ENCODE data around the gene ATP7B.
"Not testable (repeated sequence)": the region's sequence is repeated elsewhere in the genome, so short reads cannot be mapped to it uniquely, and the experiment has no call there.

ATP7B gene

DNA sequence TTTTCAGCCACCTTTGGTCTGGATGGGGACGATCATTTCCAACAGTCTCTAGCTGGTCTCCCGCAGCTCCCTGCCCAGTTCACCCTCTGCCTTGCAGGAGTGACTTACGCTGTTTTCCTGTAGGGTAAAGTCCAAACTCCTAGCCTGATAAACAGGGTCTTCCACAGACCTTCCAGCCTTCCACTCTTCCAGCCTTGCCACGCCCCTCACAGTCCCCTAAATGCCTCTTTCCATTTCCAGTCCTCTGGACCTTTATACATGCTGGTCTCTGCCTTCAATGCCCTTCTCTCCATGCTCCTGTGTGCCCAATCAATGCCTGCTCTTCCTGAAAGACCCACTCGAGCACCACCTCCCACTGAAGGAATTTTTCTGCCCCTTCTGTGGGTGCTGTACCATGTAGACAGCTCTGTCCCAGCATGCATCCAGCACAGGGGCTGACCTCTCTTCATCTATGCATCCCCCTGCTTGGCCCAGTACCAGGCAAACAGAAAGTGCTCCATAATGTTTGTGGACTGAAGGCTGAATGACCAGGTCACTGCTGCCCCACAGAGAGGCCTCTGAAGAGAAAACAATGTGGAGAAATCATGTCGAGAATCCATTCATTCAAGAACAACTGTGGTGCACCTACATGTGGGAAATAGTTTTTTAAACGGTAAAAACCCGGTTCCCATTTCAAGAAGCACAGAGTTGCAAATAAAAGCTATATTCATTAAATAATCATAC lies 4.6 kb downstream of the ATP7B start:
- no peak for DNase-seq (ENCODE audit: low spot score)

DNA sequence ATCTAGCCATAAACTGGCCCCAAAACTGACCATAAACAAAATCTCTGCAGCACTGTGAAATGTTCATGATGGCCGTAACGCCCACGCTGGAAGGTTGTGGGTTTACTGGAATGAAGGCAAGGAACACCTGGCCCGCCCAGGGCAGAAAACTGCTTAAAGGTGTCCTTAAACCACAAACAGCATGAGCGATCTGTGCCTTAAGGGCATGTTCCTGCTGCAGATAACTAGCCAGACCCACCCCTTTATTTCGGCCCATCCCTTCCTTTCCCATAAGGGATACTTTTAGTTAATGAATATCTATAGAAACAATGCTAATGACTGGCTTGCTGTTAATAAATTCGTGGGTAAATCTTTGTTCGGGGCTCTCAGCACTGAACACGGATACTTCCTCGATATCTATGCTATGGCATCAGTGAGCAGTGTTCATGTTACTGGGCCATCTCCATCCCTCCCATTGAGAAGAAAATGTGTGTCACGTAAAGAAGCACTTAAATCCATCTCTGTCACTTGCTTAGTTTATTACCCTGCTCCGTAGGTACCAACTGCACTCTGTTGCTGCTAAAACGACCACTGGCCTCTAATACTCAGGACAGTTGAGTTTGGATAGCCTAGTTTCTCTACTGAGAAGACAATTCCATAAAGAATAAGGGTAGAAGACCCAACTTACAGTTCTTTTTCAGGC lies 5.3 kb downstream of the ATP7B start:
- DNase-seq (ENCODE audit: low spot score) = no peak

DNA sequence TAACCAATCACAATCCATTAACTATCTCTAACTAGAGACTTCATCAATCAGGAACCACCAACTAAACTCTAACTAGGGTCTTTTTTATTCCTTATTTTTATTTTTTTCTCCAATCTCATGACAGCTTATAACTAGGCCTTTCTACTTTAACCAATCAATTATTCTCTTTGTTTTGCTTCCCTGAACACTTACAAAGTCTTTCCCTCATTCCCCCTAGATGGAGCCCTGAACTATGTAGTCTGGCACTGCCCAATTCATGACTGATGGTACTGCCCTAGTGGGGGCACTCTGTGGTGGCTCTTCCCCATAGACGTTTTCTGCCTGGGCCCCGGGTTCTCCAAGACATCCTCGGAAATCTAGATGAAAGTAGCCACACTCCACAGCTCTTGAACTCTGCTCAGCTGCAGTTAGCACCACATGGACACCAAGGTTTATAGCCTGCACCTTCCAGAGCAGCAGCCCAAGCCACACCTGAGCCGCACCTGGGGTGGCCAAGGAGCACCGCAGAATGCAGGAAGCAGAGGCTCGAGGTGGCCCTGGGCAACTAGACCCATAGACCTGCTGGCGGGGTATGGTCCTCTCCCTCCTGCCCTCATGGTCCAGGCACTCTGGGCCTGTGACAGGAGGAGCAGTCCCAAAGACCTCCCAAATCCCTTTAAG lies 6.6 kb downstream of the ATP7B start:
- DNase-seq (ENCODE audit: low spot score) = no peak

DNA sequence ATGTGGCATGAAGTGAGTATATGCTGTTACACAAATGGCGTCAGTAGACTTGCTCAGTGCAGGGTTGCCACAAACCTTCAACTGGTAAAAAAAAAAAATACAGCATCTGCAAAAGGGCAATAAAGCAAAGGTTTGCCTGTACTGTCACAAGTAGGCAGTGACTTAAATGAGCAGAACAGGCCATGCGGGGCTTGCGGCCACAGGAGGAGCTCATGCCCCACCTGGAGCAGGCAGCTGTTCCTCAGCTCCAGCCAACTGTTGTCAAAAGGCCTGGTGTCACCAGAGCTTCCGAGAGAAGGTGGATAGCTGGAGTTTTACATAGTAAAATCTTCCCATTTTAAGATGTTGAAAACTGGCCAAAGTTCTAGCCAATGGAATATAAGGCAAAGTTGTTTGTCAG lies 7.7 kb downstream of the ATP7B start:
- DNase-seq (ENCODE audit: low spot score) = no peak

DNA sequence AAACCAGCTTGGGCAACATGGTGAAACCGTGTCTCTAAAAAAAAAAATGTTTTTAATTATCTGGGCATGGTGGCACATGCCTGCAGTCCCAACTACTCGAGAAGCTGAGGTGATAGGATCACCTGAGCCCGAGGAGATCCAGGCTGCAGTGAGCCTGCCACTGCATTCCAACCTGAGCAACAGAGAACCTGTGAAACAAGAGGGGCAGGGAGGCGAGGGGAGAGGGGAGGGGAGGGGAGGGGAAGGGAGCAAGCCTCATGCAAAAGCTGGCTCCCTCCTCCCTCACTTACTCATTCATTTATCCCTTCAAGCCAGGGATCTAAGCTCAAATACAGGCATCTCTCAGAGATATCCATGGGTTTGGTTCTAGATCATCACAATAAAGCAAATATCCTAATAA lies 8.9 kb downstream of the ATP7B start:
- no peak for DNase-seq (ENCODE audit: low spot score)

DNA sequence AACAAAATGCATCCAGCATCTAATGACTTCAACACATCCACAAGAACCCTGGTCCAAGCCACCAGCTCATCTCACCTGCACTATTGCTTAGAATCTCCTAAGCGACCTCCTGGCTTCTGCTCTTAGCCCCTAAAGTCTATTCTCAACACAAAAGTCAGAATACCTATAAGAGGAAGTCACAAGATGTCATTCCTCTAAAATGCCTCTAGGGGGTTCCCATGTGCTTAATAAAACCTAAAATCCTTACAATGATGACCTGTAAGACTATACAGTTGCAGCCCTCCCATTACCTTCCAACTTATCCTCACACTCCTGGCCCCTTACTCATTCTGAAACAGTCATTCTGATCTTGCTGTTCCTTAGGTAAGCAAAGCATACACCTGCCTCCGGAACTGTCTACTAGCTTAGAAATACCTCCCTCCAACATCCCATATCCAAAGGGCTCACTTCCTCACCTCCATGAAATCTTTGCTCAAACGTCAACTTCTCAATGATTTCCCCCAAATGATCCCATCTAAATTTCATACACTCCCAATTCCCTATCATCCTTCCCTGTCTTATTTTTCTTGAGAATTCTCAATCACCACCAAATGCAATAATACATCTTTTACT lies 10.0 kb downstream of the ATP7B start:
- DNase-seq (ENCODE audit: low spot score) = peak; percentile 52

DNA sequence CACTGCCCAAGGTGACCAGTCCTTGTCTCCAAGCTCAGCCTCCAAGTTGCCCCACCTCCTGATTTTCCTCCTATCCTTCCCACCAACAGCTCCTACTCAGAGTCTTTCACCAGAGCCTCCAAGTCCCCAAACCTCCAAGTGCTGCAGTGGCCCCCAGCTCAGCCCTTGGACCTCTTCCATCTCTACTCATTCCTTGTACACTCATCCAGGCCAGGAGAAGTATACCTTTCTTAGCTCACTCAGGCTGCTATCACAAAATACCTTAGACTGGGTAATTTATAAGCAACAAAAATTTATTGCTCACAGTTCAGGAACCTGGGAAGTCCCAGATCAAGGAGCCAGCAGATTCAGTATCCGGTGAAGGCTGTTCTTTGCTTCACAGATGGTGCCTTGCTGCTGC lies 11.3 kb downstream of the ATP7B start:
- DNase-seq (ENCODE audit: low spot score) = no peak

DNA sequence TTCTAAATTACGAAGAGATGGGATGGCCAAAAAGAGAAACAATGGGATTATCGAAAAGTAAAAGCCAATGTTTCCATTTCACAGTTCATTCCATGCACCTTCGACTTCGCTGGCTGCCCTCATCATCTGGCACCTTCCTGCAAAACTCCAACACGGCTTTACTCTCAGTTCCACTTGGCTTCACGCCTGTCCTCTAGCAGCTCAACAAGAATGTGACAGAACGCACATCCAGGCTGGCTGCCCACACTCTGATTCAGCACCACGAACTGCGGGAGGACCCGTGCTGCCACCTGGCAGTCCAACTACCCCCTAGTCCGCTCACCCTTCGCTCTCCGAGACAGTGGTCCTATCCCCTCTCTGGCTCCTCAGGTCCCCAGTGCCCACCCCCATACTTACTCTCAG lies 11.7 kb downstream of the ATP7B start:
- no peak for DNase-seq (ENCODE audit: low spot score)

DNA sequence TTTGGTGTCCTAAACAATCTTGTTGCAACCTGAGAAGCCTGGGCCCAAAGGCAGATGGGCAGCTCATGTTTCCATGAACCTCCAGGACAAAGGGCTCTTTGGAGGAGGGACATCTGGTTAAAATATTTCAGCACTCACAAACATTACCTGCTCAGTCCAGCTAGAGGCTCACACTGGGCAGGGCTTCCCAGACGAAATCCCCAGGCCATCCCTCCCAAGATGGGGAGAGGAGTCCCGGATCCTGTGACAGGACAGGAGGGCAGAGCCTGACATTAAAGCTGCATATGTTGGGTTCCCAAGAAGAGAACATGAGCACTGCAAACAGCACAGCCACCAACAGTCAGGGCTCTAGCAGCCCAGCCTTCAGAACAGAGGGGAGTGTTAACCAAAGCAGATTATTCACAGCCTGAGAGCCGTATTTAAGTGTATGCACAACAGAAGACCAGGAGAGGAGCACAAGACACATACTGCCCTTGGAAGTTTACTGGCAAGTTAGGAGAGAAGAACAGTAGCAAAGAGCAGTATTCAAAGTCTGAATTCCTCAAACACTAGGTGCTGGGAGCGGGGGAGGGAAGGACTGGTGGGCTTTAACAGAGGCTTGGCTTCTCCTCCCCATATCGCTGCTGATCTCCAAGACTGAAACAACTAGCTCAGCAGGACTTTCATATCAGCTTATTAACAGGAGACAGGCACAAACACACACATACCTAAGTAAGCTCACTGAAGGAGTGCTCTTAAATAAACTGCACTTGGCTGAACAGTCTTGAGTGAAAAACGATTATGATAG lies 12.3 kb downstream of the ATP7B start:
- no peak for DNase-seq (ENCODE audit: low spot score)

DNA sequence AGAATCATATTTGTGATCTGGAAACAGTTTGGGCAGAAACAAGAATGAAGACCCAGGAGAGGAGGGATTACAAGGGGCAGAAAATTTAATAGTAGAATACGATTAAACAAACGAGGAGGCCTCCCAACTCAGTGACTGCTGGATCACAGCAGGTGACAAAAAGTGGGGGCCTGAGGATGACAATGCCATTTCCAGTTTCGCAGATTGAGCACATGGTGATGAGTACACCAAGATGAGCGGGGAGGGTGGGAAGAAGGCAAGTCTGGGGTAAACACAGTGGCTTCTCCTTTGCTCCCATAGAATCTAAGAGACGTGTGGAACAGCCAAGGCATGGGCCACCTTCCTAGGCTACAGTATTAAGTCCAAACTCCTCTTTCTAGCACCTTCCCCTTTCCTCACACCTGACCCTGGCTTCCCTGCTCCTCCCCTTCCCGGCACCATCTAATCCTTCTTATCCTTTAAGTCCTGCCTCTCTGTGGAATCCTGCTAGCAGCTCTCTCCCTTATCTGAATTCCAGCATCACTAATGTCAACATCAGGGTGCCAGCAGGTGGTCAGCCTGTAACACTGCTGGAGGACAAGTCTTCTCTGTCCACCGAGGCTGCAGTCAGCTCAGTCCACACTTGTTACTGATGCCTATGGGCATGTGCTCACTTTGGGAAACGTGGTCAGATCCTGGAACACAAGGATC lies 13.5 kb downstream of the ATP7B start:
- DNase-seq (ENCODE audit: low spot score) = peak; percentile 44

DNA sequence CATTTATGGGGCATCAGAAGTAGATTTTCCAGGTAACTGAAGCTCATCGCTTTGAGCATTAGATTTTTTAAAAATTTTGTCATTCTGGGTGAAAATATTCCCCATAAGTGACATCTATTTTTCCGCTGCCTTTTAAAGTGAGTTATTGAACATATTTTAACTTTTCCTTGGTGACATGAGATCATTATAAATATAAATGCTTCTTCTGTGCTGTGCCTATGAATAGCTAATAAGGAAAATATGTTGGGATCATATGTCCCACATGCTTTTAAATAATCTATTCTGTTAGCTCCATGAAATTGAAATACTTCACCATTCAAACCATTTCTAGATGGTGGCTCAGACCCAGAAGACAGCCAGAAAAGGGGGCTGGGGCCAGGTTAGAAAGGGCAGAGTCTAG lies 14.1 kb downstream of the ATP7B start:
- no peak for DNase-seq (ENCODE audit: low spot score)

DNA sequence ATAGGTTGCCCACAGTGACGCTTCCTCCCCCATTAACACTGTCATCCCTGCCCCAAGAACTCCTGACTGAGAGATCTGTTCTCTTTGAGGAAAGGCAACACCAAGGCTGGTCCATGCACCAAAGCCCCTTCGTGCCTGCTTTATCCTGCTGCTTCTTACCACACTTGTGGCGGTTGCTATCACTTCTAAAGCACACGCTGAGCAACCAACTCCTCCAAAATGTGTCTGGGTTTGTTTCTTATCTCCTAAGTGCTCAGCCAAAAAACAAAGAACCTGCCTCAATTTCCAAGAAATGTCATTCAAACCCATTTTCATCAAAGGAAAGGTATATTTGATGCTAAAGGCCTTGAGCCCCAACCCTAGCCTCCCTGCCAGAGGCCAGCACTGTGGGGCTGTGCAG lies 14.6 kb downstream of the ATP7B start:
- DNase-seq (ENCODE audit: low spot score) = no peak

DNA sequence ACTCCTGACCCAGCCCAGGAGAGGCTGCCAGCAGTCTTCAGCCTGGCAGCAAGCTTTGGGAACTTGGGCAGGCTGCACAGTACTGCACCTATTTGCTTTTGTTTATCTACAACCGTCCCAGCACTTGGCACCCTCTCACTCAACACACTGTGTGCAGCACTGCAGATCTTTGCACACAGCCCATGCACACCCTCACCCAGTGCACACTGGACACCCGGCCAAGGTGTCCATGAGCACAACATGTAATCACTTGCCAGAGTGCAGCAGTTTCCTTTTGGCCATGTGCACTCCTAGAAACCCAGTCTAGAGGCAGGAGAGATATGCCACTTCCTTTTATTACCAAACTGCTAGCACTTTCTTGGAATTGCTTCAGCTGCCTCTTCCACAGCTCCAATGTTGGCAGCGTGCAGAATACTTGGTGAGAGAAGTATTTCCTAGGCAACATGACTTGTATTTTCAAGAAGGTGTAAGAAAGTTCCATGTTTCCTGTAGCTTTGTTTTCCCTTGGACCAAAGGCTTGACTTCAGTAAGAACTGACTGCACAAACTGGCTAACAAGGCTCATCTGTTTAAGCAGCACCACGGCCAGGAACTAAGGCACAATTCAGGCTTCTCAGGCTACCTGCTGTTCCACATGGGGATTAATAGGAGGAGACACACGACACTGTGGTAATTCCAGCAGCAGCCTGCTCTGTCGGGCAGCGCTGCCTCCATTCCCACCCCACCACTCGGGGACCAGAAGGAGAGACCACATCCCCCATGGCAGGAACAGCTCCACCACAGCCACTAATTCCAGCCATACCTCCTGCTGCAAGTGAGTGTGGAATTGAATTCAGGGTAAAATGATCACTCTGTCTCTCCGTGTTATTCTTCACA lies 15.3 kb downstream of the ATP7B start:
- DNase-seq (ENCODE audit: low spot score) = no peak

DNA sequence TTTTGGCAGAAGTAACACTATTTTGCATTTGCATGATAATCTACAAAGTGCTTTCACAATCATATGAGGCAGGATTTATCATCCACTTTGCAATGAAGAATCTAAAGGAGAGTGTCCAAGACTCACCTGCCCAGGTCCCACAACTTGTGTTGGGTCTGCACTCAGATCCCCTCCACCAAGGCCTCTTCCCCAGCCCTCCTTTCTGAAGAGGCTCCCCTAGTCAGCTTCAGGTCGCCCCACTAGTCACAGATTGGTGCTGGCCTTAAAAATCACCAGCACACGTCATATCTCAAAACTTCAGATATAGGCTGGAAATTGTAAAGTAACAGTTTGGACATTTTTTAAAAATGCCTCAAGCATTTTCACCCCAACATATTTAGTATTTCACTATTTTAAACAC lies 17.5 kb downstream of the ATP7B start:
- no peak for DNase-seq (ENCODE audit: low spot score)

DNA sequence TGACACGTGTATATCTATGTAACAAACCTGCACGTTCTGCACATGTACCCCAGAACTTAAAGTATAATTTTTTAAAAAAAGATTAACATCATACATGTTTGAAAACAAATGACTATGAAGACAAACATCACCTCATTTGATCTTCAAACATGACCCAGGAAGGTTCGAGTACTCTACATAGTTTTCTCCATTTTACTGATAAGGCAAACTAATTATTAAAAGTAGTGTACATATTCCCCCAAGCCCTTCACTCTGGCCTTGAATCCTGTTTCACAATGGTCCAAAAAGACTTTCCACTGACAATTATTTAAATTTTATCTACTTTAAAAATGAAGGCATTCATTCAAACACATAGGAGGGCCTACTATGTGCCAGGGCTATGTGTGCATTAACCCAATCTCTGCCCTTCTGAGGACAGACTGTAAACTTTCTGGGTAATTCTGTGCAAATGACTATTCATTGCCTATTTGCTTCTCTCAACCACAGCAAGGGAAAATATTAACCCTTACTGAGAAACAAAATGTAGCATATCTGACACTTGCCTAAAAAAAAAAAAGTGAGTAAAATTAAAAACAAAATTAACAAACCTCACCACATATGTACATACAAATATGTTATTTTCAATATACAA lies 22.1 kb downstream of the ATP7B start:
- no peak for DNase-seq (ENCODE audit: low spot score)

DNA sequence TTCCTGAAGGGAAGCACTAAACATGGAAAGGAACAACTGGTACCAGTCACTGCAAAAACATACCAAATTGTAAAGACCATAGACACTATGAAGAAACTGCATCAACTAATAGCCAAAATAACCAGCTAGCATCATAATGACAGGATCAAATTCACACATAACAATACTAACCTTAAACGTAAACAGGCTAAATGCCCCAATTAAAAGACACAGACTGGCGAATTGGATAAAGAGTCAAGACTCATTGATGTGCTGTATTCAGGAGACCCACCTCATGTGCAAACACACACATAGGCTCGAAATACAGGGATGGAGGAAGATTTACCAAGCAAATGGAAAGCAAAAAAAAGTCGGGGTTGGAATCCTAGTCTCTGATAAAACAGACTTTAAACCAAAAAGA lies 26.3 kb downstream of the ATP7B start:
- not testable (repeated sequence) for DNase-seq (ENCODE audit: low spot score)

DNA sequence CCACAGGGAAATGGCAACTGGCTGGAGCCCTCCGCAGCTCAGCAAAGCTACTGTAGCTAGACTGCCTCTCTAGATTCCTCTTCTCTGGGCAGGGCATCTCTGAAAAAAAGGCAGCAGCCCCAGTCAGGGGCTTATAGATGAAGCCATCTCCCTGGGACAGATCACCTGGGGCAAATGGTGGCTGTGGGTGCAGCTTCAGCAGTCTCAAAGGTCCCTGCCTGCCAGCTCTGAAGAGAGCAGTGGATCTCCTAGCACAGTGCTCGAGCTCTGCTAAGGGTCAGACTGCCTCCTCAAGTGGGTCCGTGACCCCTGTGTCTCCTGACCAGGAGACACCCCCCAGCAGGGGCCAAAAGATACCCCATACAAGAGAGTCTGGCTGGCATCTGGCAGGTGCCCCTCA lies 28.0 kb downstream of the ATP7B start:
- not testable (repeated sequence) for DNase-seq (ENCODE audit: low spot score)

DNA sequence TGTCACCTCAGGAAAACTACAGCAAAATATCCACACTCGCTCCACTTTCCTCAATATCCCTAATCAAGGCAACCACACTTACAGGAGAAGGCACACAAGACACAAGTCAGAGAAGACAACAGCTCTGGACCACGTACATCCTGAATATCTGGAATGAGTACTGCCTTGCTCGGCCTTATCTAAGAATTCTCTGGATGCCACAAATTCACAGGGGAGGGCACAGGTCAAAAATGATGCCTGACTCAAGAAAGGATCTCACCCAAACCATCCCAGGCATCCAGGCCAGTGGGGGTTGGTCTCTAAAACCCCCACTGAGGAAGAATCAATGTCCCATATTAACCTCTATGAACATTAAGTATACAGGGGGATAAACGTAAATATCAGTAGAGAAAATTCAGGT lies 29.9 kb downstream of the ATP7B start:
- DNase-seq (ENCODE audit: low spot score) = no peak

DNA sequence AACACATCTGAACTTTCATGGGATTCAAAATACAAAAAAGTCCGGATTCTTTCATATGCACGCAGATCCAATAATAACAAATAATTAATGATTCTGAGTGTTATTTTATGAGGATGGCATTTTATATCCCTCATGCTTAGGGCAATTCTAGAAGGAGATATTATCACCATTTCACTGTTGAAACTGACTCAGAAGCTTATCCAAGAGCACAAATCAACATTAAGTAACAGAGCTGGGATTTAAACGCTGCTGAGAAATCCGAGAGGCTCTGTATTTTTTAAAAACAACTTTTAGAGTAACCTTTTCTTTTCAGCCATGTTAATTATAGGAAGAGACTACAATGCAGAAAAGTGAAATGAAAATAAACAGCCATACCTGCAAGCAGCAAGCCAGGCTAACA lies 30.3 kb downstream of the ATP7B start:
- no peak for DNase-seq (ENCODE audit: low spot score)
